ENCODE data around the gene UVRAG.

UVRAG gene

DNA sequence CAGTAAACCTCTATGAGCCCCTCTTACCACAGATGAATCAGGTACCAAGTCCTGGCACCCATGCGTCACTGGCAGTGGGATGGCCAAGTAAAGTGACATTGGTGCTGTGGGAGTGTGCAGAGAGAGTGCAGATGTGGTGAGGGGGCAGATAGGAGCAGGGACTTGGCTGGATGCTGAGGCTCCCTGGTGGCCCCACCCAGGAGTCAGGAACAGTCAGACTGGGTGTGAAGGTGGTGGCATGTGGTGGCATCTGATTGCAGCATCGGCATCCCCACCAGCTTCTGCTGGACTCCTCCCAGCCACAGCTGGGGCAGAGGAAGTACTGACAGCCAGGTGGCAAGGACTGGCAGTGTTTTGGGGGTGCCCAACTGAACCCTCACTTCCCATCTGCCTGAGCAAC lies 35.0 kb upstream of the UVRAG start:
- H3K9me3 Mint-ChIP-seq = no peaks in the 10 kb centered on the region
- H3K27ac Mint-ChIP-seq = no peak overlapping the region
- peaks cover 42% of the 10 kb centered on the region for H3K4me1 Mint-ChIP-seq
- no peak for ATAC-seq
- no peaks in the 10 kb centered on the region for H3K27me3 Mint-ChIP-seq
- H3K4me3 Mint-ChIP-seq = no peak overlapping the region
- peaks cover 28% of the 10 kb centered on the region for H3K36me3 Mint-ChIP-seq

DNA sequence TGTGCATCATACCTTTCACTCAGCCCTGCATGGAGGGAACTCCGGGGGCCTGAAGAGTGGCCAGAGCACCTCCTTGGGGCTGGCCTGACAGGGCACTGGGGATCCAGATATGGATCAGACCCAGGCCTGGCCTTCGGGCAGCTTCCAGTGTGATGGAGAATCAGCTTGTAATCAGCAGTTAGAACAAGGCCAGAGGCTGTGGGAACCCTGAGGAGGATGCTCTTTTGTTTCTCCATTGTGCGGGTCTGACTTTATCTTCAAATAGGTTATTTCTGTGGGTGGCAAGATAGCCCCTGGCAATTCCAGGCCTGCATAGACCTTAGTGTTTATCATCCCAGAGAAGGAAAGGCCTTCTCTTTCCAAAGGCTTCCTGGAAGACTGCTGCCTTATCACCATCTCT lies 34.1 kb upstream of the UVRAG start:
- H3K4me1 Mint-ChIP-seq = peaks cover 35% of the 10 kb centered on the region
- peaks cover 34% of the 10 kb centered on the region for H3K36me3 Mint-ChIP-seq
- no peak overlapping the region for H3K4me3 Mint-ChIP-seq
- ATAC-seq = no peak
- H3K27me3 Mint-ChIP-seq = no peaks in the 10 kb centered on the region
- no peak overlapping the region for H3K27ac Mint-ChIP-seq
- H3K9me3 Mint-ChIP-seq = no peaks in the 10 kb centered on the region

DNA sequence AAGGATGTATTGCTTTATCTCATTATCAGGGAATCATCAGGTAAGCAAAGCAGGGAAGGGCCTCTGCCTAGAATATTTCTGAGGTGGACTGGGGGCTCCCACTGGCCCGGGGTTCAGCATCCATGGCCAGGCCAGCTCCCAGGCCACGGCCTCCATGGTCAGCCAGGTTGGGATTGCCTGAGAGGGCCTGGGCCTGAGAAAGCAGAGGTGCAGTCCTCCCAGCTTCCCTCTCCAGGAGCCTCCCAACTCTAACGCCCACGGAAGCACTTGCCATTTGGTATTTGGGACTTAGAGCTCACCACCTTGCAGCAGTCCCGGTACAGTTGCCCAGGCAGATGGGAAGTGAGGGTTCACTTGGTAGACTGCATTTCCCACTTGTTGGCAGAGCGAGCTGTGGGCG lies 33.7 kb upstream of the UVRAG start:
- no peak overlapping the region for H3K27ac Mint-ChIP-seq
- no peaks in the 10 kb centered on the region for H3K27me3 Mint-ChIP-seq
- ATAC-seq = no peak
- peaks cover 31% of the 10 kb centered on the region for H3K4me1 Mint-ChIP-seq
- H3K36me3 Mint-ChIP-seq = peaks cover 34% of the 10 kb centered on the region
- no peaks in the 10 kb centered on the region for H3K9me3 Mint-ChIP-seq
- H3K4me3 Mint-ChIP-seq = no peak overlapping the region

DNA sequence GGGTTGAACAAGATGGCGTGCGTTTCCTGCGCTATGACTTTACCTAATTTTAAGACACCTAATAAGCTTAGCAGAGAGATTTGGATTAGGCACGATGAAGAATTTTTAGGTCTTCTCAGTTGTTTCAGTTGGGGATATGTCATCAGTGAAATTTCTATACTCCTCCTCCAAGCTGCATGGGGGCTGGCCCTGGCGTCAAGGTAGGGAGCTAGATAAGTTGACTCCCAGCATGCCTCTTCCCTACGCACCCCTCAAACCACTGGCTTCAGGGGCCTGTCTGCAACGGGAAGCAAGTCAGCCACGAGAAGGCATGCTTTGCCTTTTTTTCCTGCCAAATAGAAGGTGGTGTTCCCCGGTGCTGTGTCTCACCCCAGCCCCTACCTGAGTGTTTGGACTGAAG lies 33.2 kb upstream of the UVRAG start:
- no peak for ATAC-seq
- Mint-ChIP-seq H3K27me3 (no peaks in the 10 kb centered on the region), H3K9me3 (no peaks in the 10 kb centered on the region), H3K27ac (no peak overlapping the region), H3K4me1 (peaks cover 29% of the 10 kb centered on the region), H3K4me3 (no peak overlapping the region), H3K36me3 (peaks cover 35% of the 10 kb centered on the region)

DNA sequence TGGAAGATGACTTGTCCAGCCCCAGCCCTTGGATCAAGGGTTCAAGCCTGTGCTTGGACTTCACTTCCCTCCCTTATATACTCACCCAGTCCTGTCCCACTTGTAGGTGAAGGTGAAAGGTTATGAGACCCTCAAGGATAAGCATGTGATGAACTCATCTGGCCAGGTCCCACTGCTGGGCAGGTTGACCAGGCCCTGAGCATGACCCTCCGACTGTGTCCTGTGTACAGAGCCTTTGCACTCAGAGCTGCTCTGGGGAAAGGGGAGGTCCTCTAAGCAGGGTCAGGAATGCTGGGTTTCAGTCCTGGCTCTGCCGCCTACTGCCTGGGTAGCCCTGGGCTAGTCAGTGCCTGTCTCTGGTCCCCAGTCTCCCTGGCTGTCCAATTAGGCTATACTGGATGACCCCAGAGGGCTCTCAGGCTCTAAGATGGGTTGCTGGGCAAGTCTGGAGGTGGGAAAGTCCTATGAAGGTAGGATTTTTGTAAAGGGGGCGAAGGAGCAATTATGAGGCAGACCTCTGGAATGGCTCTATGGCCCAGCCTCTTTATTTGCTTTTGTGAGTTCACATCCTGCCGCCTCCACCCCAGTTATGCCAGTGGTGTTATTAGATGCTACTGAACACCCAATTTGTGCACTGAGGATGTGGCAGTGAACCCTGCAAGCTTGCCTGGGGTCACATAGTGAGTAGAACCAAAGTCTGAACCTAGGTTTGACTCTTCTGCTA lies 32.3 kb upstream of the UVRAG start:
- H3K4me1 Mint-ChIP-seq = peaks cover 20% of the 10 kb centered on the region
- H3K36me3 Mint-ChIP-seq = peaks cover 32% of the 10 kb centered on the region
- H3K27me3 Mint-ChIP-seq = no peaks in the 10 kb centered on the region
- H3K27ac Mint-ChIP-seq = no peak overlapping the region
- no peak overlapping the region for H3K4me3 Mint-ChIP-seq
- ATAC-seq = no peak
- no peaks in the 10 kb centered on the region for H3K9me3 Mint-ChIP-seq

DNA sequence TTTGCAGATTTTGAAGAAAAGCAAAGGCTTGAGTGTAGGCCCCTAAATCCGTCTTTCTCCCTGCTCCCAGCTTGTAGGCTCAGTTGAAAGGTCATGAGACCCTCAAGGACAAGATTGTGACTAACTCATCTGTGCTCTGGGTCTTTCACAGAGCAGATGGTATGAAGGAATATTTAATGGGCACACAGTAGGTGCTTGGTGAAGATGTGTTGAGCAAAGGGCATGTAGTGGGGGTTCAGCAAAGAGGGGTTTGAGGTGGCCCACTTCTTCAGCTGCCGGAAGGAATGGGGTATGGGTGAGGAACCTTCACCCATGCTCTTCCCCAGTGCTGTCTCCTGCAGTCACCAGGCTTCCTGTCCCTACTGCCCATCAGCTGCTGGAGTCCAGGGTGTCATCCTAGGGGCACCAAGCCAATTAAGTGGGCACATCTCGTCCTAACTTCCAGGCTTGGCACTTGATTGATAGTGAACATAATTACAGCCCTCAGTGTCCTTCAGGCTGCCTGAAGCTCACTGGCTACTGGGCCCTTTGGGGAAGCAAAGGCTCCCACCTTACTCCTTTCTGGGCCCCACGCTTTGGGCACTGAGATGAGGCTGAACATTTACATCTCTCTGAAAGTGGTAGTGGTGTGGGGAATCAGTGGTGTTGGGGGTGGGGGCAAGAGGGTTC lies 31.5 kb upstream of the UVRAG start:
- H3K9me3 Mint-ChIP-seq = no peaks in the 10 kb centered on the region
- no peaks in the 10 kb centered on the region for H3K27me3 Mint-ChIP-seq

DNA sequence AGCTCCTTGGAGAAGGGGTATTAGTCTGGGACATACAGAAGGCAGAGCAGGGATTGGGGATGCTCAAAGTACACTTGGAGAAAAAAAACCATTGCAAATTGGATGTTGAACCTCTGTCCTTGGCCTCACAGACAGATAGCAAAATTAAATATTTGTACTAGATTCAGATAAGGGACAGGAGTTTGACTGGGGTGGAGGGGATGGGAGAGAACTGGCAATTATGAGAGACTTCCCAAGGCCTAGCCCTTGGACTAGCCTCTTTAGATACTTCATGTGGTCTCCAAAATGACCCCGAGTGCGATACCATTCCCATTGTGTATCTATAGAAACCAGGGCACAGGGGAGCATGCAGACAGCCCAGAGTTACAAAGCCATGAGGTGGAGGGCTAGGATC lies 30.9 kb upstream of the UVRAG start:
- ATAC-seq = no peak
- Mint-ChIP-seq H3K4me3 (no peak overlapping the region), H3K27ac (no peak overlapping the region), H3K27me3 (no peaks in the 10 kb centered on the region), H3K9me3 (no peaks in the 10 kb centered on the region), H3K4me1 (peaks cover 13% of the 10 kb centered on the region), H3K36me3 (peaks cover 35% of the 10 kb centered on the region)

More for the DNA sequence above, 31.5 kb upstream of the UVRAG start:
- ATAC-seq = no peak
- Mint-ChIP-seq H3K4me1 (peaks cover 14% of the 10 kb centered on the region), H3K27ac (no peak overlapping the region), H3K36me3 (peaks cover 31% of the 10 kb centered on the region), H3K4me3 (no peak overlapping the region)

DNA sequence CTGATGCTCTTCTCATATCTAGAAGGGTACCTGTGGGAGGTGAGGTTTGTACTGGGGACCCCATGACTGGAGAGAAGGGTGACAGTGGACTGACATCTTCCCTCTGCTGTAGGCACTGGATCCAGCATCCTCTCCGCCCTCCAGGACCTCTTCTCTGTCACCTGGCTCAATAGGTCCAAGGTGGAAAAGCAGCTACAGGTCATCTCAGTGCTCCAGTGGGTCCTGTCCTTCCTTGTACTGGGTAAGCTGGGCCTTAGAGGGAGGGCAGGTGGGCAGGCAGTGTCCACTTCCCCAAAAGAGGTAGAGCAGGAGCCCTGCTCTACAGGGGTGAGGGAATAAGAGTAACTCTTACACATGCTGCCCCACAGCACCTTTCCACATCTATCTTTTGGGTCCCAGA lies 30.5 kb upstream of the UVRAG start:
- Mint-ChIP-seq H3K4me1 (peaks cover 9% of the 10 kb centered on the region), H3K27me3 (no peaks in the 10 kb centered on the region), H3K4me3 (no peak overlapping the region), H3K9me3 (no peaks in the 10 kb centered on the region), H3K36me3 (peaks cover 35% of the 10 kb centered on the region), H3K27ac (no peak overlapping the region)
- ATAC-seq = no peak

DNA sequence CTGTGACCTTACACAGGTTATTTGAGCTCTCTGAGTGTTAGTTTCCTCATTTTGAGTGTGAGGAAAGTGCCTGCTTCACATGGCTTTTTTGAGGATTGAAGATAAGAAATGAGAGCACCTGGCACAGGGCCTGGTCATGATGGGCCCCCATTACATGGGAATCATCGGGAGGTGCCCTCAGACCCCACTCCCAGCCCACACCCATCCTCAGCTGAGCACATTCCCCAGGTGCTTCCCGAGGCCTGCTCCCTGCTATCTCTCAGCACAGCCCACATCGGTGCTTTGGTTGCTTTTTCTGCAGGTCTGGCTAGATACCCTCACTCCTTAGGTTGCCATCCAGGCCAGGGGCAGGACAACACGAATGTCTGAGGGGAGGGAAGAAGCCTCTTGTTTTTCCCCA lies 29.8 kb upstream of the UVRAG start:
- H3K27me3 Mint-ChIP-seq = no peaks in the 10 kb centered on the region
- H3K36me3 Mint-ChIP-seq = peaks cover 37% of the 10 kb centered on the region
- H3K4me3 Mint-ChIP-seq = no peak overlapping the region
- H3K4me1 Mint-ChIP-seq = peaks cover 2% of the 10 kb centered on the region
- ATAC-seq = no peak
- no peak overlapping the region for H3K27ac Mint-ChIP-seq
- no peaks in the 10 kb centered on the region for H3K9me3 Mint-ChIP-seq

DNA sequence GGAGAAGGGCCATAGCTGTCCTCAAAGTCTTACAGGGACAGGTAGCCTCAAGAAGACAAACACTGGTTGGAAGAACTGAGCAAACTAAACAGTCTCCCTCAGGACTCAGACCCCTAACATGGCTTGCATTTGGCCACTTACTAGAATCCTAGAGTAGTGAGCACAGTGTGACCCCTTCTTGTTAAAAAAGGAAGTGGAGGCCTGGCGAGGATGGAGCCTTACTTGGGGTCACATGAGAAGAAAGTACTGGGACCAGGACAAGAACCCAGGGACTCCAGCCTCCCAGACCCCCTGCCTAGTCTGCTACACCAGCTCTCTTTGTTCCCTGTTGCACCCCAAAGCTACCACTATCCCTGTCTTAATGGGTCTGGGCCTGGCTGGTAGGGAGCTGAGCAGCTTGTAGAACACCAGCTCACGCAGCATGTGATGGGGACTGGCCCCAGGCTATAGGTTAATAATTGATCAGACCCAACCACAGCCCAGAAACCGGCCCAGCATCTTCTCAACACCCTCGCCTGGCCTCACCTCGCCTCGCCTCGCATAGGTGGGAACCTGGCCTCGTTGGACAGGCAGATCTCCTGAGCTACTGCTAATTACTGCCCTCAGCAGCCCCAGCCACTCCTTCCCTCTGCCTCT lies 28.8 kb upstream of the UVRAG start:
- H3K27ac Mint-ChIP-seq = no peak overlapping the region
- peaks cover 48% of the 10 kb centered on the region for H3K36me3 Mint-ChIP-seq
- no peak overlapping the region for H3K4me3 Mint-ChIP-seq
- no peak for ATAC-seq
- no peaks in the 10 kb centered on the region for H3K4me1 Mint-ChIP-seq
- H3K27me3 Mint-ChIP-seq = no peaks in the 10 kb centered on the region
- no peaks in the 10 kb centered on the region for H3K9me3 Mint-ChIP-seq

DNA sequence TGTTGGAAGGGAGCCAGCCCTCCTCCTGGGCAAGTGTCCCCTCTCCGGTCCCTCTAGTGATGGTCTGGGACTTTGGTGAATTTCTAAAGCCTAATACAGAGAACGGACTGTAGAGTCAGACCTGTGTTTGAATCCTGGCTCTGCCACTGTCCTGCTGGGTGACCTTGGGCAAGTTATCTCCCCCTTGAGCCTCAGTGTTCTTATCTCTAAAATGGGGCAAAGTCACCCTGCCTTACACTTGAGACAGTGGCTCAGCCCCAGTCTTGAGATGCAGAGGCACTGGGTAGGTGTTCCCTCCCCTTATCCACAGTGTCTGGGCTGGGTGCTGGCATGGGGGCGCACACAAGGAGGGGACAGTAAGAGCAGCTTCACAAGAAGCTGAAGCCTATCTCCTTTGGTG lies 25.5 kb upstream of the UVRAG start:
- H3K4me1 Mint-ChIP-seq = no peaks in the 10 kb centered on the region
- no peak overlapping the region for H3K27ac Mint-ChIP-seq
- no peak overlapping the region for H3K4me3 Mint-ChIP-seq
- H3K36me3 Mint-ChIP-seq = peaks cover 71% of the 10 kb centered on the region
- ATAC-seq = no peak
- no peaks in the 10 kb centered on the region for H3K27me3 Mint-ChIP-seq
- H3K9me3 Mint-ChIP-seq = no peaks in the 10 kb centered on the region

DNA sequence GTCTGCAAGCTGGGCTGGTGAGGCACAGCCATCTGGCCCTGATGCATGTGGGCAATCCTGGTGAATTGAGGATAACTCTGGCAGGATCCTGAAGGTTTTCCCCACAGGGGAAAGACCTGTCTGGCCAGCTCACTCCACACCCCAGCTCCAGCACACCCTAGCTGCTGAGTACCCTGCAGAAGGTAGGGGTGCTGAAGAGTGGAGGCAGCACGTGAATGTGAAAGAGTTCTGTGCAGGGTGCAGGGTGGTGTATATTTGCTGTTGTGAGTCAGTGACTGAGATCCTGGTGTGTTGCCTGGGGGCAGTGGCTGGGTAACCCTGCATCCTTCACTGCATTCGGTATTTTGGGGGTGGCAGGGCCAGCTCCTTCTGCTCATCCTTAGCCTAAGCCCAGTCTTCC lies 24.0 kb upstream of the UVRAG start:
- H3K4me3 Mint-ChIP-seq = no peak overlapping the region
- no peaks in the 10 kb centered on the region for H3K9me3 Mint-ChIP-seq
- ATAC-seq = no peak
- H3K27ac Mint-ChIP-seq = no peak overlapping the region
- H3K36me3 Mint-ChIP-seq = peaks cover 70% of the 10 kb centered on the region
- H3K4me1 Mint-ChIP-seq = no peaks in the 10 kb centered on the region
- no peaks in the 10 kb centered on the region for H3K27me3 Mint-ChIP-seq

DNA sequence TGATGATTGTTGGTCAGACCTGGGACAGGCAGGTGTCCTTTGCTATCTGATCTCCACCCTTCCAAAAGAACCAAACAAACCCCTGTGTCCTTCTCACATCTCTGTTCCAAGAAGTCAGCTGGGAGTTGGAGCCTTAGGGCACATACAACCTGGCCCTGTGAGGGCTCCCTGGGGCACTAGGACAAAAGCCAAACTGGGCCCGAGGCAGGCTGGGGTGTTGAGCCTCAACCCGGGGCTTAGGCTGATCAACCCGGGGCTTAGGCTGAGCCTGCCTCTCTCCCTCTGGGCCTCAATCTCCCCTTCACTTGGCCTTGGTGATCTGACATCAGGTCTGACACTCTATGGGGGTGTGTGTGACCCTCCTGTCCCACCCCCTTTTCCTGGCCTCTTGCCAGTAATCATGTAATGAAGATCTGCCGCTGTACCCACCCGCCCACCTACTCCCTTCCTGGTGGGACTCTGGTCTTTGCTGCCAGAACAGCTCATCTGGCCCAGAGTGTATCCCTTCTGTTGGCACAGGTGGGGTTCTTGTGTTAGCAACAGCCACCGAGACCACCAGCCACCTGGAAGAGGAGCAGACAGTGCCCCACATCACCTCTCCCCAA lies 22.8 kb upstream of the UVRAG start:
- no peak for ATAC-seq
- peaks cover 71% of the 10 kb centered on the region for H3K36me3 Mint-ChIP-seq
- H3K9me3 Mint-ChIP-seq = no peaks in the 10 kb centered on the region
- no peaks in the 10 kb centered on the region for H3K27me3 Mint-ChIP-seq
- peaks cover 4% of the 10 kb centered on the region for H3K4me1 Mint-ChIP-seq
- H3K4me3 Mint-ChIP-seq = no peak overlapping the region
- no peak overlapping the region for H3K27ac Mint-ChIP-seq

DNA sequence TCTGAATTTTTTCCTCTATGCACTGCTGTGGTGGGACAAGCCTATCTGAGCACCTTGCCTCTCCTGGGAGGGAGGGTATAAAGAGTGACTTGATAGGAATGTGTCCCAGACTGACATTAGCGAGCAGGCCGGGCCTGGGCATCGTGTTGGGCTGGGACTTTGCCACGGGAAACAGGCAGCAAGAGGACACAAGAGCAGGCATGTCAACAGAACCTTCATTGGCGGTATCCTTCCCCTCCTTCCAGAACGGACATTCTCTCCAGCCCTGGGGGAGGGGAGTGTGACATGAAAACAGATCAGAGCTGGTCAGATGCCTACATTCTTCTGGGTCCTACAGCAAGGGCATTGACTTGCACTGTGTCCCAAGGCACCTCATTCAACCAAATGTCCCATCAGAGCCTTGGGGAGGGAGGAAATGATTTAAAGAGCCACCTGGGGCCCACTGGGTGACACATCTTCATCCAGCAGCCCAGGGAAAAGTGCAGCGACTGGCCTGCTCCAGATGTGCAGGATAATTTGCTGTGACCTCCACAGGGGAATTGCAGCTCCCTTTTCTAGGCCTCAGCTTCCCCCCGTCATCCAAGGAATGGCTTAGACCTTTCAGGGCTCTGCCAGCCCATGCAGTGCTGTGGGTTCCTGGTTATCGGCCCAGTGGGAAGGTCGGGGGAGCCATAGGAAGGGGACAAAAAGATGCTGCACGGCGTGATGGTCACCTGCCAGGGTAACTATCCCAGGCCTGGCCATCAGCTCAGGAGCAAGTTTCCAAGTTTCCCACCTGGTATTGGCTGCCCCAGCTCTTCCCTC lies 21.8 kb upstream of the UVRAG start:
- Mint-ChIP-seq H3K4me3 (no peak overlapping the region), H3K27ac (no peak overlapping the region), H3K36me3 (peaks cover 75% of the 10 kb centered on the region)

DNA sequence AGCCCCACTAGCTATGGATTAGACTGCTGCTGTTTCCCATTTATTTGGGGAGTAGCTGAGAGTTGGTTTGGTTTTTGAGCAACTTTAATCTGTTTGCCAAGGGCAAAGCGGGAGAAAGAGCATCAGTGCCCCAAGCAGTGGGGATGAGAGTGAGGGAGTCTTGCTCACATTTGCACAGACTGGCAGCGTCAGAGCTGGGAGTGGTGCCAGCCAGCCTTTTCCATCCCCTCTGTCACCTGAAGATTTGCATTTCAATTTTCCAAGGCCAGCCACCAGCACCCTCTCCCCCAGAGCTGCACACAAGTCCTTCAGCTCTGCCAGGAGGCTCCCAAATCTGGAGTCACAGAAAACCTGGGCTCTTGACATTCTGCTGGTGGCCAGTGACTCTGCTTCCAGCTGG lies 21.0 kb upstream of the UVRAG start:
- Mint-ChIP-seq H3K4me1 (peaks cover 8% of the 10 kb centered on the region), H3K27ac (no peak overlapping the region), H3K27me3 (no peaks in the 10 kb centered on the region), H3K9me3 (no peaks in the 10 kb centered on the region), H3K4me3 (no peak overlapping the region), H3K36me3 (peaks cover 76% of the 10 kb centered on the region)
- no peak for ATAC-seq

More for the DNA sequence above, 21.8 kb upstream of the UVRAG start:
- H3K27me3 Mint-ChIP-seq = no peaks in the 10 kb centered on the region
- peaks cover 8% of the 10 kb centered on the region for H3K4me1 Mint-ChIP-seq
- H3K9me3 Mint-ChIP-seq = no peaks in the 10 kb centered on the region
- ATAC-seq = no peak
